HAP-1 (cell line): Measurements from ENCODE around the gene SLC48A1.

Experiments used
- DNase-seq, 2 experiments: peaks; one replicate each; pipeline ENCODE4 v3.0.0-alpha.2; 2016 to 2020; ENCODE audit warnings: low spot score in 2 of 2
- H3K27me3 ChIP-seq: fragments of 250-450 bp; sonication (Bioruptor Pico); 2 replicates; pipeline ENCODE4 v1.5.1; 2020; ENCODE audit warnings: low read depth, mild to moderate bottlenecking, moderate library complexity
- H3K36me3 ChIP-seq: fragments of 250-450 bp; sonication (Bioruptor Pico); replicated peaks from 2 replicates; pipeline ENCODE4 v1.5.1; 2020; ENCODE audit warnings: mild to moderate bottlenecking
- H3K4me1 ChIP-seq: fragments of 250-450 bp; sonication (Bioruptor Pico); 2 replicates; pipeline ENCODE4 v1.5.1; 2020; ENCODE audit warnings: mild to moderate bottlenecking
- H3K4me3 ChIP-seq: fragments of 250-450 bp; sonication (Bioruptor Pico); 2 replicates; pipeline ENCODE4 v1.5.1; 2020; ENCODE audit warnings: mild to moderate bottlenecking, moderate library complexity
- H3K9me3 ChIP-seq: fragments of 250-450 bp; sonication (Bioruptor Pico); 2 replicates; pipeline ENCODE4 v1.5.1; 2020; ENCODE audit warnings: mild to moderate bottlenecking, moderate library complexity
- in situ Hi-C: fragments of 300-500 bp; cut with MboI; formaldehyde crosslinking; loops from 3 replicates; pipeline ENCODE4 v1.14.3; 2020; ENCODE audit warnings: low sequenced_read_pairs, inconsistent platforms, mixed read lengths

Gene SLC48A1

GRCh38 chr12:47739297-47739696, 33.7 kb upstream of the SLC48A1 start:
- no peak for DNase-seq
- Histone ChIP-seq H3K4me3 (no peak overlapping the region), H3K27me3 (no peaks in the 10 kb centered on the region; the same call in 1 of the 2 replicates), H3K36me3 (no peaks in the 10 kb centered on the region), H3K4me1 (no peaks in the 10 kb centered on the region), H3K9me3 (no peaks in the 10 kb centered on the region)
- in situ Hi-C loops: no loop called here

DNA sequence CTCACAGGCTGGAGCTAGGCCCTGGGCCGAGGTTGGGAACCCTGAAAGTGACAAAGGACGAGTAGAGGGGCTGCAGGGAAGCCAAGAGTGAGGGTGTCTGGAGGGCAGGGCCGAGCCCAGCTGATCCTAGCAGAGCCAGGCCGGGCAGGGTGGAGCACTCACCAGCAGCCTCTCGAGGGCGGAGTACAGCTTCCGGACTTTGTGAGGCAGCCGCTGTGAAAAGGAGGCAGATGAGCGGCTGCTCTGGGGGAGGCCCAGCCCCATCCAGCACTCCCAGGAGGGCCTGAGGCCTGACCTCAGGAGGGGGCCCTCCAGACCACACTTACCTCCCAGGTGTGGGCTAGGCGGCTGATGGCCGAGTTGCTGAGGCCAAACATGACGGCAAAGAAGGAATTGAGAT, 33.1 kb upstream of the SLC48A1 start:
- DNase-seq: no peak

GRCh38 chr12:47740606-47741339, 32.3 kb upstream of the SLC48A1 start:
- Histone ChIP-seq H3K4me1 (no peaks in the 10 kb centered on the region), H3K9me3 (no peaks in the 10 kb centered on the region), H3K27me3 (no peaks in the 10 kb centered on the region; the same call in 1 of the 2 replicates), H3K36me3 (no peaks in the 10 kb centered on the region), H3K4me3 (no peak overlapping the region)
- in situ Hi-C loops: no loop called here
- DNase-seq: no peak

More for the DNA sequence above, 33.1 kb upstream of the SLC48A1 start:
- Histone ChIP-seq H3K36me3 (no peaks in the 10 kb centered on the region), H3K27me3 (no peaks in the 10 kb centered on the region; the same call in 1 of the 2 replicates), H3K4me1 (no peaks in the 10 kb centered on the region), H3K4me3 (no peak overlapping the region), H3K9me3 (no peaks in the 10 kb centered on the region)
- in situ Hi-C loops: no loop called here

DNA sequence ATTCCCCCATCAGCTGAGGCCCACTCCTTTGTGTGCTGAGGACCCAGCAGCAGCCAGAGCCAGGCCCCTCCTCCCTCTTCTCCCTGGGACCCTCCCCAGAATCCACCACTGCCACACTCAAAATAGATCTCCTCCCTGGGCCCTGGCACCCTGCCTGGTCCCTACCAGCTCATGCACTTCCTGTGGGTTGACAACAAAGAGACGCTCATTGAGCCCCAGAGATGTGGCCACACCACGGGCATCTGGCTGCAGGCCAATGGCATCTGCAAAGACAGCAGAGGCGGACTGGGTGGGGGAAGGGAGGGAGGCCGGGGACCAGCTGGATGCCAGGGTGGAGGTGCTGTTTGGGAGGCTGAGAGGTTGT, 31.7 kb upstream of the SLC48A1 start:
- Histone ChIP-seq H3K4me1 (no peaks in the 10 kb centered on the region), H3K36me3 (no peaks in the 10 kb centered on the region), H3K4me3 (no peak overlapping the region), H3K9me3 (no peaks in the 10 kb centered on the region), H3K27me3 (no peaks in the 10 kb centered on the region; the same call in 1 of the 2 replicates)
- no peak for DNase-seq
- in situ Hi-C loops: no loop called here

- in situ Hi-C loops: no loop called here
Observed at GRCh38 chr12:47742253-47742825, 30.7 kb upstream of the SLC48A1 start.

DNA sequence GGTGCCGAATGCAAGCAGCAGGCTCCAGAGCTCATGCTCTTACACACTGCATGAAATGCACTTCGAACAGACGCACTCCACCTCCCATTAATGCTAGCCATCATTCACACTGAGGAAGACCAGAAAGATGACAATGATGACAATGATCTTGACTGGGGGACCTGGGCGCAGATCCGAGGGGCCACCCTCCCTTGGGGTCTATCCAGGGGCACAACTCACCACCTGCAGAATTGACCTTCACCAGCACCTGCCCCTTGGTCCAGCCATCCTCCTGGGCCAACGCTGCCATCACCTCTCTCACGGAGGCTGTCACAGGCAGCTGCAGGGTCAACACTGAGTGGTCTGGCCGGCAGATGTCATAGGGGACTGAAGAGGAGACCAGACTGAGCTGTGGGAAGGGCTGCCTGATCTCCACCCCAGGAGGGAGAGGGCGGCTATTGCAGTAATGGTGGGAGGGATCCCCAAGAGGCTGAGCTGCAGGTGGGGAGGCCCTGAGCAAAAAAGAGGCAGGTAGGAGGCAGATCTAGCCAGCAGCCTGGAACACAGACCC, 29.7 kb upstream of the SLC48A1 start:
- H3K36me3 ChIP-seq: no peaks in the 10 kb centered on the region
- DNase-seq: no peak
- H3K9me3 ChIP-seq: no peaks in the 10 kb centered on the region
- in situ Hi-C loops: no loop called here
- H3K27me3 ChIP-seq: no peaks in the 10 kb centered on the region; the same call in 1 of the 2 replicates
- no peaks in the 10 kb centered on the region for H3K4me1 ChIP-seq
- H3K4me3 ChIP-seq: no peak overlapping the region

More at GRCh38 chr12:47742253-47742825, 30.7 kb upstream of the SLC48A1 start:
- no peaks in the 10 kb centered on the region for H3K4me1 ChIP-seq
- no peaks in the 10 kb centered on the region for H3K36me3 ChIP-seq
- no peaks in the 10 kb centered on the region for H3K9me3 ChIP-seq
- no peaks in the 10 kb centered on the region; the same call in 1 of the 2 replicates for H3K27me3 ChIP-seq
- DNase-seq: peak; percentile 14 to 82
- H3K4me3 ChIP-seq: no peak overlapping the region

GRCh38 chr12:47744005-47744651, 28.9 kb upstream of the SLC48A1 start:
- Histone ChIP-seq H3K9me3 (no peaks in the 10 kb centered on the region), H3K4me1 (no peaks in the 10 kb centered on the region), H3K4me3 (no peak overlapping the region), H3K36me3 (no peaks in the 10 kb centered on the region), H3K27me3 (no peaks in the 10 kb centered on the region; the same call in 1 of the 2 replicates)
- in situ Hi-C loops: no loop called here
- peak in 1 of 2 experiments; percentile 43 for DNase-seq

- Histone ChIP-seq H3K36me3 (no peaks in the 10 kb centered on the region), H3K4me1 (no peaks in the 10 kb centered on the region), H3K4me3 (no peak overlapping the region), H3K27me3 (no peaks in the 10 kb centered on the region; the same call in 1 of the 2 replicates), H3K9me3 (no peaks in the 10 kb centered on the region)
- no peak for DNase-seq
- in situ Hi-C loops: no loop called here
Observed at GRCh38 chr12:47744778-47745436, 28.1 kb upstream of the SLC48A1 start.

- in situ Hi-C loops: no loop called here
- Histone ChIP-seq H3K36me3 (no peaks in the 10 kb centered on the region), H3K27me3 (no peaks in the 10 kb centered on the region; the same call in 1 of the 2 replicates), H3K4me1 (no peaks in the 10 kb centered on the region), H3K4me3 (no peak overlapping the region), H3K9me3 (no peaks in the 10 kb centered on the region)
- no peak for DNase-seq
Observed at GRCh38 chr12:47745485-47746041, 27.5 kb upstream of the SLC48A1 start.

DNA sequence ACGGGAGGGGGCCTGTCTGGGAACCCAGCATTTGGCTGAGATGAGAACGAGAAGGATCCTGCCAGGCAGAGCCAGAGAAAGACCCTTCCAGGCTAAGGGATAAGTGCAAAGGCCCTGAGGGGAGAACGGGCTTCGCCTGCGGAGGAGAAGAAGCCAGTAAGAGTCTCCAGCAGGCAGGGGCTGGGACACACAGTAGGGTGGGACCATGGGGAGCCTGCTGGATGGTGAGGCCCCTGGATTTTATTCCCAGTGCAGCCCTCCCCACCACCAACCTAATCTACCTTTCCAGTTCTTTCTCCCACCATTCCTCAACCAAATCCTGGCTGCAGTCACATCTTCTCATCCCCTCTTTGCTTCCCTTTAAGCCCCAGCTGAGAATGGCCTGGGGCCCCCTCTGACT, 27.0 kb upstream of the SLC48A1 start:
- no peak overlapping the region for H3K4me3 ChIP-seq
- in situ Hi-C loops: no loop called here
- no peak for DNase-seq
- no peaks in the 10 kb centered on the region for H3K4me1 ChIP-seq
- no peaks in the 10 kb centered on the region for H3K9me3 ChIP-seq
- H3K27me3 ChIP-seq: no peaks in the 10 kb centered on the region; the same call in 1 of the 2 replicates
- H3K36me3 ChIP-seq: no peaks in the 10 kb centered on the region

GRCh38 chr12:47746523-47746922, 26.5 kb upstream of the SLC48A1 start:
- H3K27me3 ChIP-seq: no peaks in the 10 kb centered on the region; the same call in 1 of the 2 replicates
- H3K4me3 ChIP-seq: no peak overlapping the region
- H3K4me1 ChIP-seq: no peaks in the 10 kb centered on the region
- DNase-seq: no peak
- in situ Hi-C loops: no loop called here
- H3K9me3 ChIP-seq: no peaks in the 10 kb centered on the region
- H3K36me3 ChIP-seq: no peaks in the 10 kb centered on the region

- DNase-seq: no peak
- Histone ChIP-seq H3K36me3 (no peaks in the 10 kb centered on the region), H3K27me3 (no peaks in the 10 kb centered on the region; the same call in 1 of the 2 replicates), H3K4me1 (no peaks in the 10 kb centered on the region), H3K9me3 (no peaks in the 10 kb centered on the region), H3K4me3 (no peak overlapping the region)
- in situ Hi-C loops: no loop called here
Observed at GRCh38 chr12:47747126-47747525, 25.9 kb upstream of the SLC48A1 start.
